GM18951 (cell line): ENCODE measurements around the gene FBXO27.
A peak's percentile ranks its signal among the peaks of the same experiment; 100 is the strongest.

Source experiments
- POLR2A ChIP-seq: IDR thresholded peaks from 4 replicates; pipeline ENCODE4 v1.6.1; 2011; ENCODE audit warnings: mild to moderate bottlenecking; ENCODE audit not compliant: insufficient read length, insufficient read depth; ENCODE audit errors: extremely low read depth
- in situ Hi-C: fragments of 300-500 bp; cut with MboI; formaldehyde crosslinking; loops from one replicate; pipeline ENCODE4 v1.12.0; 2022; ENCODE audit warnings: low sequenced_read_pairs, mixed read lengths, inconsistent platforms; ENCODE audit not compliant: unreplicated experiment

Gene FBXO27

DNA sequence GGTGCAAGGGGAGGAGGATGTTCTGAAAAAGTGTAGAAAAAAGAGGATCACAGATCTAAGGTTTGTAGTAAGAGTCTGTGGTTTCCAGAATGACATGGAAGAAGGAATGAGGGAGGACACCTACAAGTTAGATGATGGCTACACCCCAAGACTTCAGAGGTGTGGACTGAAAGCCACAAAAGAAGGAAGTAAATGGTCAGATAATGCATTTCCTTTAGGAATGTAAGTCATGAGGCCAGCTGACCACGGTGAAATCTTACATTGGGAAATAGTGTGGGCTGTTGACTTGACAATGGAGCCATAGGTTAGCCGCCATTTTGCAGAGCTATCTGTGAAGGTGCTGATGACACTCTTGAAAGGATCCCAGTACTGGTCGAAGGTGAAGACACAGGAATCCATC lies 25.3 kb upstream of the FBXO27 start:
- no peak for TF ChIP-seq POLR2A
- in situ Hi-C loops = no loop called here

DNA sequence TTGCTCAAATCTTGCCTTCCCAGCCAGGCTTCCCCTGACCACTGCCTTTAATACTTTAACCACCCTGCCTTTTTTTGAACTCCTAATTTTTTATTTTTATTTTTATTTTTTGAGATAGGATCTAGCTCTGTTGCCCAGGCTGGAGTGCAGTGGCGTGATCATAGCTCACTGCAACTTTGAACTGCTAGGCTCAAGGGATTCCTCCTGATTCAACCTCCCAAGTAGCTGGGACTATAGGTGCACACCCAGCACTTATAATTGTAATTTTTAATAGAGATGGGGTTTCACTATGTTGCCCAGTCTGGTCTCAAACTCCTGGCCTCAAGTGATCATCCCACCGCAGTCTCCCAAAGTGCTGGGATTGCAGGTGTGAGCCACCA lies 21.7 kb upstream of the FBXO27 start:
- in situ Hi-C loops = no loop called here

DNA sequence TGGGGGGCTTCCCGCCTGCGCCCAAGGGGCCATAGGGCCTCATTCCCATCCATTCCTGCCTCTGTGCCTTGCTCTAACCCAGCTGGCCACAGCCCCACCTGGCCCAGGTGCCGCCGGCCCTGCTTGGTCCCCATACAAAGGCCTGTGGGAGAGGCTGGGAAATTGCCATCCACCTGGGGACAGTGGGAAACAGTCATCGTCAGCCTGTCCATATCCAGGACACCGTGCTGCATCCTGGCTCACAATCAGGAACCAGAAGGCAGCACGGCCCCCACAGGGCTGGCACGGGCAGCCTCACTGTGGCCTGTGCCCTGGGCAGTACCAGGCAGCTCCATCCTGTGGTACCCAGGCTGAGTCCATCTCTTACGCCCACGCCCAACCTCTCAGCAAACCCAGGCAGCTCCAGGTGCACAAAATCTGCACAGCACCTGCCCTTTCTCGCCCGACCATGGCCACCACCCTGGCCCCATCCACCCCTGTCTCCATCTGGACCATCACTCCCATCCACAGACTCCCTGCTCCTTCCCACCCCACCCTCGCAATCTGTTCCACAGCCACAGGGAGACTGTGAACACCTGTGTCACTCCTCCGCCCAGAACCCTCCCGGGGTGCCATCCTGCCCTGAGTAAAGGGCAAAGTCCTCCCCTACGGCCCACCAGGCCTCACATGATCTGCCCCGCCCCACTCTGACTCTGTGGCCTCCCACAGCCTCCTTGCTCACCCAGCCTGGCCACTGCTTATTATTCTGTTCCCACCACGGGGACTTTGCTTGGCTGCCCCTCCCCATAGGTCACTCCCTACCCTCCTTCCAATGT lies 21.1 kb upstream of the FBXO27 start:
- TF ChIP-seq POLR2A = no peak
- in situ Hi-C loops = no loop called here

More for the DNA sequence above, 21.7 kb upstream of the FBXO27 start:
- no peak for TF ChIP-seq POLR2A

DNA sequence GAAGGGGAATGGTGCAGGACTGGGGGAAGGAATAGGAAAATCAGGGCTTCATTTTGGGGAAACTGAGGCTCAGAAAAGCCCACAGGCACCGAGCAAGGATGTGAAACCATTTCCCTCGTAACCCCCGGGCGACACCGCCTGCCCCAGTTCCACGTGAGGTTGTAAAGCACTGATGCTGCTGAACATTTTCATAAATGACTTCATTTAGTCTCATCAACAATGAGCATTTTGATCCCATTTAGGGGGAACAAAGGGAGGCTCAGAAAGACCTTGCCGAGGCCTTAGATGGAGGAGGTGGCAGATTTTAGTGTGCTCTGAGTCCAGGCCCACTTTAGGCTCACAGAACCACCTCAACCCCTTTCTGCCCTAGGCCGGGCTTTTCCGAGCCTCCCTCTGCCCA lies 20.5 kb upstream of the FBXO27 start:
- in situ Hi-C loops = no loop called here
- no peak for TF ChIP-seq POLR2A

DNA sequence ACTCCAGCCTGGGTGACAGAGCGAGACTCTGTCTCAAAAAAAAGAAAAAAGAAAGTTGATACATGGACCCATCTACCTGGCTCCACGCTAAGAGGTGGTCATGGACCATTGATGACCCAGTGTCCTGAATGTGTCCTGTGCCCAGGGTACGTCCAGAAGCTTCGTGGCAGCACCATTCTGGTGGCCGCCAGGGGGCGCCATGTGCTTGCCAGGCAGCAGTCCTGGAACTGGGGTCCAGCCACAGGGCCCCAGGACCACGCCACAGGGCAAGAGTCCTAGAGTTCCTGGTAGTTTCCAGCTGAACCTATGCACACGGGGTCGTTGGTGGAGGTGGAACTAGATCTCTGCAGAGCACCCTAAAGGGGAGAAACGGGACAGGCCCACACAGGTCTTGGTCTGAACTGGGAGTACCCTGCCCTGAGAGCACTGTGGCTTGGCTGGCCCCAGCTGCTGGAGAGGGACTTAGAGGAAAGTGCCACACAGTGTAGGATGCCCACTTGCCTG lies 19.9 kb upstream of the FBXO27 start:
- in situ Hi-C loops = no loop called here

DNA sequence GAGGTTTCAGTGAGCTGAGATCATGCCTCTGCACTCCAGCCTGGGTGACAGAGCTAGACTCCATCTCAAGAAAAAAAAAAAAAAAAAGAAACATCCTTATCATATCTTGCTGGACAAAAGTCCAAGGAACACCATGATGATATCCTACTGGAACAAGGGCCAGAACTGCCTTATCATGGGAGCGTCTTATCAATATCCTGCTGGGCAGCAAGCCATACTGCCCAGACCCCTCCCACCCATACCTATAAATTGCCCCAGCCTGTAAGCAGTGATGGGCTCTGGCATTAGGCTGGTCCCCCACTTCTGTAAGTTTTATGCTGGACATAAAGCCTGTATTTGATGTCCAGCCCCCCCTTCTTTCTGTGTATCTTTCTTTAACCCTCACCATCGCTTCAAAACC lies 14.7 kb upstream of the FBXO27 start:
- TF ChIP-seq POLR2A = no peak
- in situ Hi-C loops = no loop called here

More for the DNA sequence above, 19.9 kb upstream of the FBXO27 start:
- TF ChIP-seq POLR2A = no peak

DNA sequence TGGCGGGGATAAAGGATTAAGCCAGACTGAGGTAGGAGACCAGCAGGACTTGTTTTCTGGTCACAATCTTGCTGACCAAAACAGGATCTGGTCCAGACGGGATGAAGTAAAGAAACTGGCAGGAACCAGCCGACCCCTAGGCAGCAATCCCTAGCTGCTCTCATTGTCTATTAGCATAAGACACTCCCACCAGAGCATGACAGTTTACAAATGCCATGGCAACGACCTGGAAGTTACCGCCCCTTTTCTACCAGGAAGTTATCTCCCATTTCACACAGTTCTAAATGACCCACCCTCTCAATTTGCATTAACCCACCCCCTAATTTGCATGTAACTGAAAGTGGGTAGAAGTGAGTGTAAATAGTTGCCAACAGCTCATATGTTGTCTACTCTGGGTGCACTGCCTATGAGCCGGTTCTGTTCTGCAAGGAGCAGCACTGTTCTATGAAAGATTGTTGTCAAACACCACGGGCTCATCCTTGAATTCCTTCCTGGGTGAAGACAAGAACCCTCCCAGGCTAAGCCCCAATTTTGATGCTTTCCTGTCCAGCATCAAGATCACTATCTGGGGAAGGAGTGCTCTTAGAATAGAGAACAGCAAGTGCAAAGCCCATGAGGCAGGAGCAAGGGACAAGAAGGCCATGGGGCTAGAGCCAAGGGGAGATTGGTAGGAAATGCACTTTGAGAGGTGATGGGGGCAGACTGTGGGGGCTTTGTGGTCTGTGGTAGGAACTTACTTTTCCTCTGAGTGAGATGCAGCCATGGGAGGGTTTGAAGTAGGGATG lies 13.9 kb upstream of the FBXO27 start:
- in situ Hi-C loops = no loop called here
- TF ChIP-seq POLR2A = no peak

DNA sequence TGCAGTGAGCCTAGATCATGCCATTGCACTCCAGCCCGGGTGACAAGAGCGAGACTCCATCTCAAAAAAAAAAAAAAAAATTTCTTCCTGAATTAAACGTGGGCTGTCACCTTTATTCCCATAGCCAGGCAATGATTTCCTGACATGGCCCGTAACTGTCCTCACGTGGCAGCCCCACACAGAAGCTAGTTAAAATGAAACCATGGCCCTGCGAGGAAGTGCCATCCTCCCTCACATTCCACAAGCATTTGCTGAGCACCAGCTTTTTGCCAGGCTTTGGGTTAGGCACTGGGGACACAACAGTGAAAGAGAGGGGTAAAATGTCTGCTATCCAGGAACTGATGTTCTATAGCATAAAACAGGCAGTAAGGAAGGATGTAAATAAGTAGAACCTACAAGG lies 13.2 kb upstream of the FBXO27 start:
- no peak for TF ChIP-seq POLR2A

DNA sequence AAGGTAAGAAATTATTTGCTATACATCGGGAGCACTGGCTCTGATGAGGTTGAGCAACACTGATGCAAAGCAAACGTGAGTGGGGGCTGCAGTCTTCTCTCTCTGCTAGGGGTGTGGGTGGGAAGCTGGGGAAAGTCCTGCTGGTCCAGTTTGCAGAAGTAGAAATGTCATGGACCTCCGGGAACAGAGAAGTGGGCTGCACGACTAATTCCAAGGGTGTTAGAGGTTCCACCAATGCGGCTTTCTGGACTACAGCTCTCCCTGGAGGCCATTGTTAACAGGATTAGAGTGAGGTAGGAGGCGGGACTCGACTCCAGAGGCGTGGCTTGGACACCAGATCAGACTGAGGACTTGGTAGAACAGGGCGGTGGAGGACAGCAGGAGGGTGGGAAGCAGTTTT lies 5.7 kb upstream of the FBXO27 start:
- no peak for TF ChIP-seq POLR2A
- in situ Hi-C loops = no loop called here

More for the DNA sequence above, 13.2 kb upstream of the FBXO27 start:
- in situ Hi-C loops = no loop called here

DNA sequence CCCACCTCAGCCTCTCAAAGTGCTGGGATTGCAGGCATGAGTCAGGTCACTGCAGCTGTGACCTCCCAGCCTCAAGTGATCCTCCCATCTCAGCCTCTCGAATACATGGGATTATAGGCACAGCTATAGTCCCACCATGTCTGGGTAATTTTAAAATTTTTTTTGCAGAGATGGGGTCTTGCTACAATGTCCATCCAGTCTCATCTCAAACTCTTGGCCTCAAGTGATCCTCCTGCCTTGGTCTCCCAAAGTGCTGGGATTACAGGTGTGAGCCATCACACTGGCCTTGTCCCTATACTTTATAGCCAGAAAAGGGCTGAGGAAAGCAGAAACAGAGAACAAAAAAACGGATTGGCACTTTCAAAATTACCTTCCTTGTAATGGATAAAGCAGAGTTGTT lies 4.8 kb upstream of the FBXO27 start:
- in situ Hi-C loops = no loop called here
- TF ChIP-seq POLR2A = no peak

DNA sequence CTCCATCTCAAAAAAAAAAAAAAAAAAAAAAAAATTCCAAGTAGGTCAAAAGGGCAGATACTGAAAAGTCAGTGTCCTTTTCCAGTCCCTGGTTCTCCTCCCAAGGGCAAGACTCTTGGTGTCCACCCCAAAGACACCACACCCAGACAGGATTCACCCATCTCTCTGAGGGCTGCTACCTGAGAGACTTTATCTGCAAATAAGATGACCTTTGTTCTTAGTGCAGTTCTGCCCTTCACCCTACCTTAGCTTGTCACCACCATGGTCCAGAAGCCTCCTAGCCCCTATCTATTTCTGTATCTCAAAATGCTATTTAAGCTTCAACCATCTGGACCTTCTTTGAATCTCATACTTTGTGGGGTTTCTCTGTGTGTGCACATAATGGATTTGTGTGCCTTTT lies 4.2 kb upstream of the FBXO27 start:
- in situ Hi-C loops = no loop called here
- no peak for TF ChIP-seq POLR2A

DNA sequence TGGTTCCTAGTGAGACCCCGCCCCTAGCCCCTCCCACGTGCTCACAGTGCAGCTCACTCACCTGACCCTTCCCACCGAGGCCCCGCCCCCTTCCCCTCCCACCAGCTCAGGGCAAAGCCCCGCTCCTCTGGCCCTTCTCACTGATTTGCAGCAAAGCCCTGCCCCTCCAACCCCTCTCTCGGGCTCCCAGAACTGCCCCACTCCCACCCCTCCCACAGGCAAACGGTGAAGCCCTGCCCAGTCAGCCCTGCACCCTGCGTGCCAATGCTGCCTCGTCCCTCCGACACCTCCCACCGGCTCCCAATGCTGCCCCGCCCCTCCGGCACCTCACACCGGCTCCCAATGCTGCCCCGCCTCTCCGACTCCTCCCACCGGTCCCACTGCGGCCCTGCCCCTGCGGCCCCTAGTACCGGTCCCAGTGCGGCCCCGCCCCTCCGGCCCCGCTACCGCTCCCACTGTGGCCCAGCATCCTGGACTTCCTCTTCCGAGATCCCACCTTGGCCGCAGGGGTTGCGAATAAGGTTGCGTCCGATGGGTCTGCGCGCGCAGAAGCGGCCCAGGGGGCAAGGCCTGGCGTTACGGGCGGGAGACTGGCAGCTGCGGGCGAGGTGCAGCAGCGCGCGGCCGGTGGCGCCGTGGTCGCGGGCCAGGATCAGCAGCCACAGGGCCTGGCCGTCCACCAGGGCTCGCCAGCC lies 834 bp downstream of the FBXO27 start:
- in situ Hi-C loops = no loop called here

DNA sequence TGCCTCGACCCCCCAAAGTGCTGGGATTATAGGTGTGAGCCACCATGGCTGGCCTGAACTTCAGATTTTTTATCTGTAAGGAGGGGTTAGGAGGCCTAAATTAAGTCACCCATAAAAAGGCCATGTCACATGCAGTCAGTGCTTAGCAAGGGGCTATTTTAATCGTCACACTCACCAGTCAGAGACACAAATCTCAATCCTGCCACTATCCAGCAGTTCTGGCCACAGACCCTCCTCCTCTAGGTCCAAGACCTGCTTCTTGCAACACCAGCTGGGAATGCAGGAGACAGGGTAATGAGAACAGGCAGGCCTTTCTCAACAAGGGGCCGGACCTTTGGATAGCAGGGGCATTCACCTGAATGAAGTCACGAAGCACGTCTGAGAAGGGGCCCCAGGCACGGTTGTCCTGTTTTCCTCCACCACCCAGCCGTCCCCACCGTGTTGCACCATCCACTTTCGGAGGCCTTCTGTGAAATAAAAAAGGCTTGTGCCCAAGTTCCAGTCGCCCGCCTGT lies 1.4 kb downstream of the FBXO27 start:
- in situ Hi-C loops = no loop called here

More for the DNA sequence above, 834 bp downstream of the FBXO27 start:
- peak; percentile 27 for TF ChIP-seq POLR2A

DNA sequence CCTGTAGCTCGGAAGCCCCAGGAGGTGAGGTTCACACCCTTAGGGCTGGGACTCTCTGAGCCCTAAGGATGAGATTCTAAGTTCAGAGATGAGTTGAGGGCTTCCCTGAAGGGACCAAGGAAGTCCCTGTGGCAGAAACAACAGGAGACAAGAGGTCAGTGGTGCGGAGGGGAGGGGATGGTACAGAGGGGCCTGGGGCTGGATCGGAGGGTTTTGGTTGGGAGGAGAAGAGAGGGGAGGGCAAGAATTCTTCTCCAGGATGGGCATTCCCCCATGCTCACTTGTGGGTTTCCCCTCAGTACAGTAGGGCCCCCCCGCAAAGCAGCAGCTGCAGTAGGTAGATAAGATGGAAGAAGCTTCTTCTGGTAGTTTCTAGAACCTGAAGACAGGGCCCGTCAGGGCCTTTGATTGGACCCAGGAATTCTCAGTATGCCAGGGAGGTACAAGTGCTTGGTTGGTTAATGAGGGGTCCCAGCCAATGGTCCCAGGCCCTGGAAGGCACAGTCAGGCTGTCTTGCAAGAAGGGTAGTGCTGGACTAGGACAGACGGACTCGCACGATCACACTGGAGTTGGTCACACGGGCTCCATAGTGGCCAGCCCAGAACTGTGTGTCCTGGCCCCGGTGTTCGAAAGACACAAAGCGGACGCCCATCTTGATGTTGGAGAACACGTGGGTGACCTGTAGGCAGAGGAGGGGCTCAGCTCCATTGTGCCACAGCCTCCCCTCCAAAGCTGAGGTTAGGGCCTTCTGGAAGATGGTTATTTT lies 7.3 kb downstream of the FBXO27 start:
- TF ChIP-seq POLR2A = no peak
- in situ Hi-C loops = no loop called here

More for the DNA sequence above, 1.4 kb downstream of the FBXO27 start:
- TF ChIP-seq POLR2A = no peak
